Panc1 (cell line): Measurements from ENCODE around the gene LACC1. TPM values are rescaled to one million over a fixed set of nuclear protein-coding genes. Genes with fewer than 3 reads are reported as not detected.

Experiments
- ATAC-seq: fragments of 200-7000 bp; cut with Tn5 transposase; 2 replicates; pipeline ENCODE4 v1.9.1; 2020; ENCODE audit warnings: mild to moderate bottlenecking, moderate library complexity
- BruUV-seq: library from RNA; stranded (reverse); fragments of 400-500 nt; replicated peaks from 2 replicates; lab custom pipeline; 2021; lab: Mats Ljungman, UMichigan
- CTCF ChIA-PET: fragments of 300-600 bp; sonication (Branson Sonifier 250); formaldehyde crosslinking; loops from one replicate; lab custom pipeline; 2022; ENCODE audit warnings: antibody characterized with exemption; lab: Charles Lee
- POLR2A ChIA-PET: fragments of 300-600 bp; sonication (Branson Sonifier 250); formaldehyde crosslinking; loops from one replicate; lab custom pipeline; 2022; ENCODE audit warnings: antibody characterized with exemption; lab: Charles Lee
- DNase-seq: peaks from one replicate; pipeline ENCODE4 v3.0.0-alpha.2; 2010; ENCODE audit warnings: low read depth, low spot score
- H3K27ac ChIP-seq: 2 replicates; pipeline ENCODE4 v1.5.1; 2011; ENCODE audit warnings: mild to moderate bottlenecking, low read length, inconsistent platforms
- H3K27me3 ChIP-seq: fragments of 200-500 bp; sonication (Bioruptor generic); 2 replicates; pipeline ENCODE4 v1.6.0; 2014; ENCODE audit warnings: low read length, inconsistent platforms; ENCODE audit not compliant: control insufficient read depth, insufficient read depth
- H3K36me3 ChIP-seq: fragments of 200-500 bp; sonication (Bioruptor generic); 2 replicates; pipeline ENCODE4 v1.5.1; 2014; ENCODE audit warnings: inconsistent platforms, mild to moderate bottlenecking, low read length, moderate library complexity; ENCODE audit not compliant: control insufficient read depth, insufficient read depth
- H3K4me1 ChIP-seq: 2 replicates; pipeline ENCODE4 v1.5.1; 2011; ENCODE audit warnings: inconsistent platforms, mild to moderate bottlenecking, low read length, moderate library complexity; ENCODE audit not compliant: control insufficient read depth, insufficient read depth
- H3K4me3 ChIP-seq, 2 experiments: 2 replicates each; pipeline ENCODE4 v1.5.1; 2011 to 2012; ENCODE audit warnings: low read depth in 2 of 2, low read length in 2 of 2, mild to moderate bottlenecking in 2 of 2, inconsistent platforms in 1 of 2, moderate library complexity in 1 of 2
- H3K9me3 ChIP-seq: fragments of 200-500 bp; sonication (Bioruptor generic); 2 replicates; pipeline ENCODE4 v1.5.1; 2014; ENCODE audit warnings: low read depth, mild to moderate bottlenecking, inconsistent platforms, low read length, moderate library complexity; ENCODE audit not compliant: control insufficient read depth, insufficient read depth
- CTCF ChIP-seq: fragments of 450-650 bp; IDR thresholded peaks from 2 replicates; pipeline ENCODE4 v1.5.1; 2017; ENCODE audit warnings: mild to moderate bottlenecking
- POLR2AphosphoS5 ChIP-seq: IDR thresholded peaks from 2 replicates; pipeline ENCODE4 v1.6.1; 2012; ENCODE audit warnings: mild to moderate bottlenecking, low read depth, low read length, moderate library complexity
- SIN3A ChIP-seq: IDR thresholded peaks from 2 replicates; pipeline ENCODE4 v1.6.1; 2012; ENCODE audit warnings: low read depth, mild to moderate bottlenecking, low read length, moderate library complexity, borderline replicate concordance; ENCODE audit not compliant: insufficient read depth
- TCF7L2 ChIP-seq: IDR thresholded peaks from 2 replicates; pipeline ENCODE4 v1.6.1; 2011; ENCODE audit warnings: mild to moderate bottlenecking, low read depth, low read length, inconsistent platforms
- in situ Hi-C: cut with HindIII; loops from 2 replicates; pipeline ENCODE4 v1.10.0; 2016; ENCODE audit warnings: low sequenced_read_pairs, low pct_unique_long_range_greater_than_20kb
- intact Hi-C: fragments of 100-400 bp; cut with micrococcal nuclease; formaldehyde crosslinking; loops from one replicate; pipeline ENCODE4 v1.10.0; 2022; ENCODE audit not compliant: unreplicated experiment
- total RNA-seq: library from RNA; stranded (reverse); gene quantifications from one replicate; pipeline ENCODE4 v1.2.1, GENCODE V29; 2021; ENCODE audit not compliant: unreplicated experiment
- TF ChIP-seq, protein P1 (sequence below), 2 experiments: IDR thresholded peaks; 2 replicates each; pipeline ENCODE4 v1.6.1; 2011 to 2012; ENCODE audit warnings: low read depth in 2 of 2, control low read depth in 1 of 2, low read length in 1 of 2, mild to moderate bottlenecking in 1 of 2, moderate library complexity in 1 of 2; ENCODE audit not compliant: insufficient read depth in 1 of 2

LACC1 gene
- total RNA-seq, 1 experiment from 2014 or later, result 2.1 TPM

- TF ChIP-seq, protein P1, sequence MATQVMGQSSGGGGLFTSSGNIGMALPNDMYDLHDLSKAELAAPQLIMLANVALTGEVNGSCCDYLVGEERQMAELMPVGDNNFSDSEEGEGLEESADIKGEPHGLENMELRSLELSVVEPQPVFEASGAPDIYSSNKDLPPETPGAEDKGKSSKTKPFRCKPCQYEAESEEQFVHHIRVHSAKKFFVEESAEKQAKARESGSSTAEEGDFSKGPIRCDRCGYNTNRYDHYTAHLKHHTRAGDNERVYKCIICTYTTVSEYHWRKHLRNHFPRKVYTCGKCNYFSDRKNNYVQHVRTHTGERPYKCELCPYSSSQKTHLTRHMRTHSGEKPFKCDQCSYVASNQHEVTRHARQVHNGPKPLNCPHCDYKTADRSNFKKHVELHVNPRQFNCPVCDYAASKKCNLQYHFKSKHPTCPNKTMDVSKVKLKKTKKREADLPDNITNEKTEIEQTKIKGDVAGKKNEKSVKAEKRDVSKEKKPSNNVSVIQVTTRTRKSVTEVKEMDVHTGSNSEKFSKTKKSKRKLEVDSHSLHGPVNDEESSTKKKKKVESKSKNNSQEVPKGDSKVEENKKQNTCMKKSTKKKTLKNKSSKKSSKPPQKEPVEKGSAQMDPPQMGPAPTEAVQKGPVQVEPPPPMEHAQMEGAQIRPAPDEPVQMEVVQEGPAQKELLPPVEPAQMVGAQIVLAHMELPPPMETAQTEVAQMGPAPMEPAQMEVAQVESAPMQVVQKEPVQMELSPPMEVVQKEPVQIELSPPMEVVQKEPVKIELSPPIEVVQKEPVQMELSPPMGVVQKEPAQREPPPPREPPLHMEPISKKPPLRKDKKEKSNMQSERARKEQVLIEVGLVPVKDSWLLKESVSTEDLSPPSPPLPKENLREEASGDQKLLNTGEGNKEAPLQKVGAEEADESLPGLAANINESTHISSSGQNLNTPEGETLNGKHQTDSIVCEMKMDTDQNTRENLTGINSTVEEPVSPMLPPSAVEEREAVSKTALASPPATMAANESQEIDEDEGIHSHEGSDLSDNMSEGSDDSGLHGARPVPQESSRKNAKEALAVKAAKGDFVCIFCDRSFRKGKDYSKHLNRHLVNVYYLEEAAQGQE (IDR thresholded peaks at IDR 0.05; ENCODE audit: insufficient read depth in 1 of 2, low read depth in 2 of 2, low read length in 1 of 2), result no peak
- TF ChIP-seq CTCF (no peak), POLR2AphosphoS5 (no peak), TCF7L2 (no peak), SIN3A (no peak)
- DNase-seq (no peak), ATAC-seq (no peak)
- H3K9me3 ChIP-seq, result no peaks in the 10 kb centered on the region
- no peak overlapping the region for H3K27ac ChIP-seq
- ChIA-PET CTCF (no interaction called here), POLR2A (no interaction called here)
- H3K36me3 ChIP-seq, result no peaks in the 10 kb centered on the region
- intact Hi-C loops, result no loop called here
- H3K4me3 ChIP-seq, result no peak overlapping the region
- no TSS peak for BruUV-seq
- no peaks in the 10 kb centered on the region for H3K27me3 ChIP-seq
- in situ Hi-C loops, result no loop called here
- no peaks in the 10 kb centered on the region for H3K4me1 ChIP-seq
These were observed 56.9 kb downstream of the LACC1 start for GRCh38 chr13:43936647-43937046.

DNA sequence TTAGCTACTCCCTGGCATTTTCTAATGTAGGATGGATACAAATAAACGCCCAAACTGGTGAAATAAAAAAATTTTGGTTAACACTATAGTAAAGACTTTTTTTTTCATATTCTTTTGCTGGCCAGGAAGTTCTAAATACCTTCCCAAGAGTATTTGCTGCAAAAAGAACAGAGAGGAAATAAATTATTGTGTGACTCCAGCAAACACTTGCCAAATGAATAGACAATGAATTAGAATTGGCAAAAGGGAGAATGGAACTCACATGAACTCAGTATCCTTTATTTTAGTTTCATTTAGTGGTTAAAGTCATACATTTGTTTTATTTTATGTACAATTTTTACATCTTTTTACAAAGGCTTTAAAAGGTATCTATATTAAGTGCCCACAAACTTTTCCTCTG, 58.1 kb downstream of the LACC1 start:
- H3K4me1 ChIP-seq, result no peaks in the 10 kb centered on the region
- in situ Hi-C loops, result no loop called here
- CTCF ChIA-PET, result no interaction called here
- H3K4me3 ChIP-seq, result no peak overlapping the region
- no peak overlapping the region for H3K27ac ChIP-seq
- intact Hi-C loops, result no loop called here
- BruUV-seq, result no TSS peak
- DNase-seq, result no peak
- TF ChIP-seq POLR2AphosphoS5 (no peak), SIN3A (no peak), TCF7L2 (no peak)
- TF ChIP-seq, protein P1 (IDR thresholded peaks at IDR 0.05; ENCODE audit: insufficient read depth in 1 of 2, low read depth in 2 of 2, low read length in 1 of 2), result no peak
- ATAC-seq, result no peak
- H3K9me3 ChIP-seq, result no peaks in the 10 kb centered on the region
- no peaks in the 10 kb centered on the region for H3K27me3 ChIP-seq
- no peaks in the 10 kb centered on the region for H3K36me3 ChIP-seq
- POLR2A ChIA-PET, result no interaction called here
